22Rv1 (cell line): ENCODE data around the gene EIF2A.

Experiments
- H3K27ac ChIP-seq: fragments of 450-650 bp; 2 replicates; pipeline ENCODE4 v1.5.1; 2017
- CTCF ChIP-seq: fragments of 450-650 bp; IDR thresholded peaks from 2 replicates; pipeline ENCODE4 v1.5.1; 2017; ENCODE audit warnings: mild to moderate bottlenecking
- ZFX ChIP-seq: fragments of 450-650 bp; IDR thresholded peaks from 2 replicates; pipeline ENCODE4 v1.6.1; 2017; ENCODE audit warnings: antibody characterized with exemption, borderline replicate concordance

EIF2A gene

GRCh38 chr3:150511122-150511821 lies 35.3 kb upstream of the EIF2A start:
- TF ChIP-seq CTCF (no peak), ZFX (no peak)
- H3K27ac ChIP-seq = no peak overlapping the region

GRCh38 chr3:150515210-150515609 lies 31.4 kb upstream of the EIF2A start:
- no peak for TF ChIP-seq ZFX
- no peak for TF ChIP-seq CTCF
- no peak overlapping the region for H3K27ac ChIP-seq

- TF ChIP-seq ZFX (no peak), CTCF (no peak)
- H3K27ac ChIP-seq = no peak overlapping the region
These were observed 27.6 kb upstream of the EIF2A start for GRCh38 chr3:150519026-150519425.

GRCh38 chr3:150520408-150520807 lies 26.2 kb upstream of the EIF2A start:
- TF ChIP-seq ZFX (no peak), CTCF (no peak)
- no peak overlapping the region for H3K27ac ChIP-seq

- H3K27ac ChIP-seq = no peak overlapping the region
- TF ChIP-seq CTCF = no peak
- TF ChIP-seq ZFX = no peak
These were observed 25.1 kb upstream of the EIF2A start for GRCh38 chr3:150521463-150521862.

GRCh38 chr3:150523538-150523937 lies 23.0 kb upstream of the EIF2A start:
- H3K27ac ChIP-seq = no peak overlapping the region
- TF ChIP-seq ZFX = no peak
- no peak for TF ChIP-seq CTCF

GRCh38 chr3:150527464-150528255 lies 18.9 kb upstream of the EIF2A start:
- TF ChIP-seq ZFX (no peak), CTCF (no peak)
- no peak overlapping the region for H3K27ac ChIP-seq
